GM23248 (cell line): ENCODE measurements around the gene MLST8.

Source experiments
- EZH2 ChIP-seq: fragments of 200-600 bp; sonication (generic); IDR thresholded peaks from 2 replicates; pipeline ENCODE4 v1.6.1; 2018; ENCODE audit warnings: antibody characterized with exemption, mild to moderate bottlenecking; ENCODE audit not compliant: insufficient read depth, poor library complexity, severe bottlenecking
- EZH2phosphoT487 ChIP-seq: fragments of 200-600 bp; sonication (generic); IDR thresholded peaks from 2 replicates; pipeline ENCODE4 v1.6.1; 2018; ENCODE audit warnings: antibody characterized with exemption, moderate library complexity, mild to moderate bottlenecking, low read depth; ENCODE audit not compliant: insufficient read depth

GRCh38 chr16:2179107-2179501, 26.1 kb upstream of the MLST8 start:
- no peak for TF ChIP-seq EZH2
- TF ChIP-seq EZH2phosphoT487, result no peak
